K562 (cell line): Measurements from ENCODE around the gene SPRING1. TPM values are rescaled to one million over a fixed set of nuclear protein-coding genes. Genes with fewer than 3 reads are reported as not detected.

Source experiments
- ATAC-seq: fragments of 200-7000 bp; cut with Tn5 transposase; 3 replicates; pipeline ENCODE4 v1.9.1; 2020; ENCODE audit warnings: moderate library complexity
- BruUV-seq: library from RNA; stranded (reverse); fragments of 400-500 nt; replicated peaks from 2 replicates; lab custom pipeline; 2021; lab: Mats Ljungman, UMichigan
- CTCF ChIA-PET: fragments of 300-600 bp; formaldehyde crosslinking; extraction: SDS; loops from one replicate; lab custom pipeline; 2021; ENCODE audit warnings: low intra/inter-chr PET ratio; lab: Yijun Ruan, JAX
- POLR2A ChIA-PET: fragments of 300-600, 350-650 bp; sonication (Branson Sonifier 250); formaldehyde crosslinking; extraction: SDS; loops from one replicate; lab custom pipeline; 2021; ENCODE audit warnings: antibody characterized with exemption, inconsistent platforms; lab: Yijun Ruan, JAX
- DNase-seq, 4 experiments: peaks; one replicate each; pipeline versions ENCODE4 v3.0.0 to v3.0.0-alpha.2; 2011 to 2018; ENCODE audit warnings: low spot score in 3 of 4, mixed read lengths in 3 of 4; ENCODE audit errors: extremely low read depth in 1 of 4
- FAIRE-seq: peaks from 2 replicates; lab custom pipeline; 2011; peaks lifted over from hg19 to GRCh38; lab: Jason Lieb, UNC
- H2AFZ ChIP-seq: 2 replicates; pipeline ENCODE4 v1.6.0; 2011; ENCODE audit warnings: low read depth, low read length, control low read depth, inconsistent platforms
- H3K27ac ChIP-seq: fragments of 200-600 bp; 3 replicates; pipeline ENCODE4 v1.8.0; 2011; ENCODE audit warnings: low read depth, mild to moderate bottlenecking, control low read depth, inconsistent platforms, low read length, moderate library complexity, mixed read lengths; ENCODE audit errors: extremely low read depth
- H3K27me3 ChIP-seq, 2 experiments: fragments of 300-600 bp in 1 of 2; 2 replicates in 1 of 2; 3 replicates in 1 of 2; pipeline versions ENCODE4 v1.6.0 to v1.8.0; 2011; ENCODE audit warnings: inconsistent platforms in 2 of 2, low read length in 2 of 2, mild to moderate bottlenecking in 1 of 2, mixed read lengths in 1 of 2, moderate library complexity in 1 of 2; ENCODE audit not compliant: control insufficient read depth in 2 of 2, insufficient read depth in 2 of 2
- H3K36me3 ChIP-seq: fragments of 300-600 bp; 3 replicates; pipeline ENCODE4 v1.8.0; 2011; ENCODE audit warnings: mild to moderate bottlenecking, low read length, inconsistent platforms; ENCODE audit not compliant: control insufficient read depth, insufficient read depth
- H3K4me1 ChIP-seq, 2 experiments: fragments of 200-600 bp in 1 of 2; replicated peaks in 1 of 2; 2 replicates in 1 of 2; 3 replicates in 1 of 2; pipeline versions ENCODE4 v1.5.1 to v1.8.0; 2011; ENCODE audit warnings: inconsistent platforms in 2 of 2, low read length in 2 of 2, mild to moderate bottlenecking in 1 of 2, mixed read lengths in 1 of 2, moderate library complexity in 1 of 2; ENCODE audit not compliant: control insufficient read depth in 2 of 2, insufficient read depth in 2 of 2
- H3K4me2 ChIP-seq: 2 replicates; pipeline ENCODE4 v1.6.1; 2011; ENCODE audit warnings: low read length, control low read depth, inconsistent platforms, mixed read lengths; ENCODE audit not compliant: insufficient read depth
- H3K4me3 ChIP-seq: fragments of 200-600 bp; sonication (generic), shearing (Covaris generic); 2 replicates; pipeline ENCODE4 v1.5.1; 2016; ENCODE audit warnings: control low read depth, inconsistent platforms
- H3K79me2 ChIP-seq: fragments of 200-600 bp; 3 replicates; pipeline ENCODE4 v1.8.0; 2011; ENCODE audit warnings: low read length, inconsistent platforms; ENCODE audit not compliant: control insufficient read depth, insufficient read depth
- H3K9ac ChIP-seq, 2 experiments: 2 replicates each; pipeline versions ENCODE4 v1.6.0 to v1.6.1; 2011; ENCODE audit warnings: low read depth in 2 of 2, low read length in 2 of 2, control low read depth in 1 of 2, inconsistent platforms in 1 of 2, mild to moderate bottlenecking in 1 of 2, mixed read lengths in 1 of 2; ENCODE audit not compliant: insufficient read depth in 1 of 2
- H3K9me1 ChIP-seq: one replicate; pipeline ENCODE4 v1.6.0; 2011; ENCODE audit warnings: inconsistent platforms, mild to moderate bottlenecking, low read length, moderate library complexity; ENCODE audit not compliant: control insufficient read depth, insufficient read depth
- H3K9me3 ChIP-seq: replicated peaks from 2 replicates; pipeline ENCODE4 v1.5.1; 2011; ENCODE audit warnings: low read depth, low read length, inconsistent platforms; ENCODE audit not compliant: control insufficient read depth, insufficient read depth
- H4K20me1 ChIP-seq: replicated peaks from 2 replicates; pipeline ENCODE4 v1.6.1; 2011; ENCODE audit warnings: low read length, inconsistent platforms, mixed read lengths; ENCODE audit not compliant: control insufficient read depth, insufficient read depth
- CC2D1A ChIP-seq: fragments of 450-650 bp; IDR thresholded peaks from 2 replicates; pipeline ENCODE4 v1.6.1; 2017; ENCODE audit warnings: mild to moderate bottlenecking
- CEBPG ChIP-seq, 3 experiments: fragments of 200-800 bp in 1 of 3; sonication (Bioruptor generic) in 1 of 3; sonication (generic) in 1 of 3; formaldehyde crosslinking in 1 of 3; IDR thresholded peaks in 2 of 3; conservative IDR thresholded peaks in 1 of 3; 2 replicates each; pipeline versions ENCODE4 v1.6.1 to v1.8.0; 2016 to 2022; ENCODE audit warnings: missing compliant biosample characterization in 2 of 3, missing genetic modification characterization in 2 of 3, mild to moderate bottlenecking in 1 of 3, missing genetic modification reagents in 1 of 3
- SIN3A ChIP-seq, 2 experiments: fragments of 150-350 bp in 1 of 2; IDR thresholded peaks; 2 replicates each; pipeline ENCODE4 v1.6.1; 2011 to 2016; ENCODE audit warnings: borderline replicate concordance in 2 of 2, low read depth in 2 of 2, low read length in 2 of 2, mild to moderate bottlenecking in 2 of 2, moderate library complexity in 2 of 2; ENCODE audit not compliant: control insufficient read depth in 1 of 2
- ZNF140 ChIP-seq: fragments of 250-450 bp; sonication (Bioruptor Pico); IDR thresholded peaks from 2 replicates; pipeline ENCODE4 v1.8.0; 2021; ENCODE audit warnings: moderate library complexity, mild to moderate bottlenecking, inconsistent platforms
- WGBS: fragments of 100-300 bp; shearing (Covaris generic); methylation state at CpG from one replicate; pipeline ENCODE4 v1.1.6; 2016; ENCODE audit warnings: low coverage, mixed read lengths; ENCODE audit not compliant: insufficient coverage; ENCODE audit errors: missing lambda C conversion rate; 5-methylcytosine and 5-hydroxymethylcytosine counted together
- in situ Hi-C: fragments of 300-500 bp; cut with MboI; formaldehyde crosslinking; loops from 4 replicates; pipeline ENCODE4 v1.15.0; 2018; ENCODE audit warnings: inconsistent platforms, mixed read lengths
- intact Hi-C: fragments of 100-400 bp; cut with micrococcal nuclease; formaldehyde crosslinking; loops from 2 replicates; pipeline ENCODE4 v1.14.2; 2022
- polyA plus RNA-seq, 8 experiments: library from polyadenylated mRNA; depleted of rRNA in 4 of 8; stranded (reverse) in 5 of 8; unstranded in 3 of 8; fragments of >200 nt; fragmentation: Nextera tagmentation in 2 of 8; fragmentation: Illumina TruSeq in 1 of 8; extraction: Ambion mirVana in 2 of 8; extraction: Trizol in 1 of 8; gene quantifications; 2 replicates each; pipeline versions ENCODE4 v1.2.1 to v1.2.3, GENCODE V29; 2011 to 2014; ENCODE audit warnings: inconsistent platforms in 1 of 8, missing spikeins in 1 of 8
- total RNA-seq, 7 experiments: library from RNA; depleted of rRNA in 6 of 7; stranded (reverse); fragments of >200 nt in 6 of 7; fragmentation: Illumina TruSeq in 2 of 7; extraction: Trizol in 2 of 7; gene quantifications; 2 replicates each; pipeline versions ENCODE4 v1.2.1 to v1.2.3, GENCODE V29; 2011 to 2021; ENCODE audit warnings: low replicate concordance in 1 of 7
- TF ChIP-seq, protein P1 (sequence below): fragments of 450-650 bp; IDR thresholded peaks from 2 replicates; pipeline ENCODE4 v1.6.1; 2016; ENCODE audit warnings: antibody characterized with exemption
- TF ChIP-seq, protein P2 (sequence below): IDR thresholded peaks from 3 replicates; pipeline ENCODE4 v1.6.1; 2011; ENCODE audit warnings: borderline replicate concordance, mild to moderate bottlenecking; ENCODE audit not compliant: insufficient read length, insufficient read depth

Gene SPRING1
- total and polyA plus RNA-seq, 9 of the 15 experiments (the other 6 are each of a cell fraction or from before 2014, with no cell fraction given), result 1.1 to 20.0 (median 8.0) TPM

DNA sequence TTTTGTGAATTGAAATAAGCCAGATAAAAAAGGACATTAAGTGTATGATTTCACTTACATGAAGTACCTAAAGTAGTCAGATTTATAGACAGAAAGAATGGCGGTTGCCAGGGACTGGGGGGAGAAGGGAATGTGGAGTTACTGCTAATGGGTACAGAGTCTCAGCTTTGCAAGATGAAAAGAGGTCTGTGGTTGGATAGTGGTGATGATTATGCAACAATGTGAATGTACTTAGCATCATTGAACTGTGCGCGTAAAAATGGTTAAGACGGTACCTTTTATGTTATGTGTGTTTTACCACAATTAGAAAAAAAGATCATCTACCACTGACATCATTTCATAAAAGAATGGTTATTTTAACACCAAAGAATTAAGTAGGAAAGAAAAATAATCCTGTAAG is 36.2 kb upstream of the SPRING1 start:
- Histone ChIP-seq H3K27me3 (no peaks in the 10 kb centered on the region), H3K9me3 (no peaks in the 10 kb centered on the region), H3K9ac (no peak overlapping the region), H3K4me2 (no peak overlapping the region), H3K9me1 (no peaks in the 10 kb centered on the region), H3K4me3 (no peak overlapping the region), H3K4me1 (no peaks in the 10 kb centered on the region; a peak in 1 of 5 replicates), H4K20me1 (no peaks in the 10 kb centered on the region), H3K27ac (no peak overlapping the region), H3K36me3 (peaks cover 6% of the 10 kb centered on the region; the same call in 1 of the 3 replicates), H2AFZ (no peak overlapping the region), H3K79me2 (no peaks in the 10 kb centered on the region)
- intact Hi-C loops (no loop called here), in situ Hi-C loops (no loop called here)
- WGBS, result 57% methylated on average over 4 of the region's 4 CpGs
- no peak for DNase-seq
- CTCF ChIA-PET, result no interaction called here
- no peak for TF ChIP-seq SIN3A (IDR thresholded peaks at IDR 0.05; ENCODE audit: borderline replicate concordance in 2 of 2, control insufficient read depth in 1 of 2, low read depth in 2 of 2, low read length in 2 of 2)
- TF ChIP-seq, protein P1, sequence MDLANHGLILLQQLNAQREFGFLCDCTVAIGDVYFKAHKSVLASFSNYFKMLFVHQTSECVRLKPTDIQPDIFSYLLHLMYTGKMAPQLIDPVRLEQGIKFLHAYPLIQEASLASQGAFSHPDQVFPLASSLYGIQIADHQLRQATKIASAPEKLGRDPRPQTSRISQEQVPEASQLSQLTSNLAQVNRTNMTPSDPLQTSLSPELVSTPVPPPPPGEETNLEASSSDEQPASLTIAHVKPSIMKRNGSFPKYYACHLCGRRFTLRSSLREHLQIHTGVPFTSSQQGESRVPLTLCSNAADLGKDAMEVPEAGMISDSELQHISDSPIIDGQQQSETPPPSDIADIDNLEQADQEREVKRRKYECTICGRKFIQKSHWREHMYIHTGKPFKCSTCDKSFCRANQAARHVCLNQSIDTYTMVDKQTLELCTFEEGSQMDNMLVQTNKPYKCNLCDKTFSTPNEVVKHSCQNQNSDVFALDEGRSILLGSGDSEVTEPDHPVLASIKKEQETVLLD, result no peak
- no peak for TF ChIP-seq ZNF140
- TF ChIP-seq CC2D1A, result no peak
- TF ChIP-seq, protein P2, sequence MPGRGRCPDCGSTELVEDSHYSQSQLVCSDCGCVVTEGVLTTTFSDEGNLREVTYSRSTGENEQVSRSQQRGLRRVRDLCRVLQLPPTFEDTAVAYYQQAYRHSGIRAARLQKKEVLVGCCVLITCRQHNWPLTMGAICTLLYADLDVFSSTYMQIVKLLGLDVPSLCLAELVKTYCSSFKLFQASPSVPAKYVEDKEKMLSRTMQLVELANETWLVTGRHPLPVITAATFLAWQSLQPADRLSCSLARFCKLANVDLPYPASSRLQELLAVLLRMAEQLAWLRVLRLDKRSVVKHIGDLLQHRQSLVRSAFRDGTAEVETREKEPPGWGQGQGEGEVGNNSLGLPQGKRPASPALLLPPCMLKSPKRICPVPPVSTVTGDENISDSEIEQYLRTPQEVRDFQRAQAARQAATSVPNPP, result no peak
- no peak for TF ChIP-seq CEBPG (CRISPR knock-in tag; IDR thresholded peaks at IDR 0.05)
- peak in 1 of 2 experiments; percentile 39; a peak in 1 of 4 replicates for TF ChIP-seq CEBPG (tag; conservative IDR thresholded peaks at IDR 0.05 in 1 of 2, IDR thresholded peaks at IDR 0.05 in 1 of 2)
- POLR2A ChIA-PET, result no interaction called here
- no TSS peak for BruUV-seq
- no peak for FAIRE-seq
- ATAC-seq, result no peak
